HG03520 (cell line): Measurements from ENCODE around the gene DLX3.

Source experiments
- ATAC-seq: cut with Tn5 transposase; IDR thresholded peaks from one replicate; pipeline ENCODE4 v1.9.1; 2021; ENCODE audit warnings: mild to moderate bottlenecking, moderate library complexity; ENCODE audit not compliant: unreplicated experiment

The DLX3 gene

DNA sequence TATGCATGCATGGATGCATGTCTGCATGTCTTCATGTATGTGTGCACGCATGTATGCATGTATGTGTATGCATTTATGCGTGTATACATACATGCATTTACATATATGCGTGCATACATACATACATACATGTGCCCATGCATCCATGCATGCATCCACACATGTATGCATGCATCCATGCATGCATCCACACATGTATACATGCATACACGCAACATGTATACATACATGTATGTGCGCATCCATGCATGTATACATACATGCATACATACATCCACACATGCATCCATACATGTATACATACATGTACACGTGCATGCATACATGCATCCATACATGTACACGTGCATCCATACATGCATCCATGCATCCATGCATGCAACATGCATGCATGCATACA is 29.8 kb upstream of the DLX3 start:
- ATAC-seq = no peak

DNA sequence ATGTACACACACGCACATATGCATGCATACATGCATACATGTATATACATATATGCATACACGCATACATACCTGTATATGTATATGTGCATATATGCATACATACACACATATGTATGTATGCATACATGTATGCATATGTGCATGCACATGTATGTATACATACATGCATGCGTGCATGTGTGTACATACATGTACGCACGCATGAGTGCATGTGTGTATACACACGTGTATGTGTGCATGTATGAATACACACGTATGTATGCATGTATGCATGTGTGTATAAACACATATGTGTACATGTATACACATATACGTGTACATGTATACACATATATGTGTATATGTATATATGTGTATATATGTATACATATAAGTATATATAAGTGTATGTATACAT is 28.5 kb upstream of the DLX3 start:
- no peak for ATAC-seq

DNA sequence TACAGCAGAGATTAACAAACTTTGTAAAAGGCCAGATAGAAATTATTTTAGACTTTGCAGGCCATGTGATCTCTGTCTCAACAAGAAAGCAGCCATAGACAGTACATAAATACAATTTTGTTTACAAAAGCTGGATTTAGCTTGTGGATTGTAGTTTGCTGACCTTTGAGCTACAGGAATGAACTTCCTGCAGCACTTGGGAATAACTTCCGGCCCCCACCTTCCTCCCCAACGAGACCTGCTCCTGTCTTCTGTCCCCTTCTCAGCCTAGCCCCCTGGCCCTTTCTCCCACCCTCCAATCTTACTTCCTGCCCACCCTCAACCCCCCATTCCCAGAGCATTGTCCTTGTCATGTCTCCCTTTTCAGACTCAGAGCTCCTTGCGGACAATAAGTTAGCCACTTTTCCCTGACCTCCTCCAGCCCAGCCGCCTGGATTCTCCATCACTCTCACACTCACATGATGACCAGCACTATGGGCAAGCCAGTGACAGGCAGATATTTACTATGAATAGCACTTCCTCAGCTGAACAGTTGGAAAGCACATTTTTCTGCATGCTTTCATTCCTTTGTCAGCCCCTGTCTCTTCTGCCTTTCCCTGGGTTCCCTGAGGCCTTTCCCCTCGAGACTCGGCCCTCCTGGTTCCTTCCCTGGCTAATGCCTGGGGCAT is 27.6 kb upstream of the DLX3 start:
- no peak for ATAC-seq

DNA sequence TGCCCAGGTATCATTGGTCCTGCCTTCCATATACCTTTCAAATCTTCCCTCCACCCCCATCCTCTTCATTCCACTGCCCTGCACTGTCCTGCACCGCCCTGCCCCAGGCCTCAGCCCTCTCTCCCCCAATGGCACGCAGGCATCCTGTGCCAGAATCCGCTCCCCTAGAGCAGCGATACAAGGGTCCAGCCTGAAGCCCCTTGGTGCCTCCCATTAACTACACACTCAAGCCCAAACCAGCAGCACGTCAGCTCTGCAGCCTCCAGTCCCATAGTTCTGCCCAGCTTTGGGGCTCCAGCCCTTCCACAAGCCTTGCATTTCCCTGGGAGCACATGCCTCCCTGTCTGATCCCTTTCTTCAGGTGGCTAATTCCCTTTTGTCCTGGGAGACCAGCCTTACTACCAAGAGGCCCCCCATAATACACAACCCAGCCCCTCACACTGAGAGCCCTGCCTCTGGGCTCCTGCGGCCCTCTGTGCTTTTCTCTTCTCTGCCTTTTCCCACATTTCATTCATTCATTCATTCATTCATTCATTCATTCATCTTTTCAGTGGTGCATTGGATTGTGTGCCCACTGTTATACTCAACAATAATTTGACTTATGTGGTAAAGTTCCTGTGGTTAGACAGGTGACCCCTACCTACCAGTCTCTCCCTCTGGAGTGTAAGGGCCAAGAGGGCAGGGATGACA is 26.8 kb upstream of the DLX3 start:
- ATAC-seq = no peak

DNA sequence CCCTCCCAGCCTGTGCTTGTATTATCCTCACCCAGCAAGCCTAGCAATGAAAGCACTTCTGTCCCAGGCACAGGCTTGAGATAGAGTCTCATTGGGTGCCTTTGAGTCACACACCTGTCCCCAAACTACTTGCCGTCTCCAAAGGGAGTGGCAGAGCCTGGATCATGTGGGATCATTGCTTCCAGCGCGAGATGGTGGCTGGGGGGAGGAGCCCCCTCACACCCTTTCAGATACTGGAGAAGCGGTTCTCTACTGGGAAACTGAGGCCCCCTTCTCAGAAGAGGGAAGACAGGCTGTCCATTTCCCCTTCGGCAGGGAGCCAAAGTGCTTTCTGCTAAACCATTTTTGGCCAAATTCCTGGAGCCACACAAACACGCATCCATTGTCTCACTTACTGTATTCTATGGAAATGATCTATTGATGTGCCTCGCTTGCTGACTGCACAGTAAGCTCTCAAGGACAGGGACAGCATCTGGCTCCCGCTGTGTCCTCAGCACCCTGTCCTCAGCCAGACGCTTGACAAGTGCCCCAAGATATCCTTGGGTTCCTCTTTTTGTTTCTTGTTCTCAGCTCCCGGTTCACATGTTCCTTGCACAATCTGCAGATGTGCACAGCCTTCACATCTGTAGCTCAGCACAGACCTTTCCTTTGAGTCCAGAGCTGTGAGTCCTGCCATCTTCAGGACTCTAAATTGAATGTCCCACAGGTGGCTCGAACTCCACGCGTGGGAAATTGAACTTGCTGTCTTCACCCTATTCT is 26.0 kb upstream of the DLX3 start:
- ATAC-seq = no peak

DNA sequence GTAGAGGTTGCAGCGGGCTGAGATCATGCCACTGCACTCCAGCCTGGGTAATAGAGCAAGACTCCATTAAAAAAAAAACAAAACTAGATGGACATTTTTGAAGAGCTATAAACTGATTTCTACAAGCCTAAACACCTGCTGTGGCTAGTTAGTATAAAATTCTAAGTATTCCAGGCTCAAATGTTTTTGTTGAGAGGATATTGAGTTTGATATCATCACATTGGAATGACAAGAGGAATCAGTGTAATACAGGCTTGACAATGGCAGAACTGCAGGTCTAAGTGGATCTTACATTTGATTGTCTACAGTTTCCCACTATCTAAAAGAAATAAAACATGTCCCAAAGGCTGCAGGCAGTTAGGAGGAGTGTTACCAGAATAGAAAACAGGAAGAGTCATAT is 23.9 kb upstream of the DLX3 start:
- ATAC-seq = no peak

DNA sequence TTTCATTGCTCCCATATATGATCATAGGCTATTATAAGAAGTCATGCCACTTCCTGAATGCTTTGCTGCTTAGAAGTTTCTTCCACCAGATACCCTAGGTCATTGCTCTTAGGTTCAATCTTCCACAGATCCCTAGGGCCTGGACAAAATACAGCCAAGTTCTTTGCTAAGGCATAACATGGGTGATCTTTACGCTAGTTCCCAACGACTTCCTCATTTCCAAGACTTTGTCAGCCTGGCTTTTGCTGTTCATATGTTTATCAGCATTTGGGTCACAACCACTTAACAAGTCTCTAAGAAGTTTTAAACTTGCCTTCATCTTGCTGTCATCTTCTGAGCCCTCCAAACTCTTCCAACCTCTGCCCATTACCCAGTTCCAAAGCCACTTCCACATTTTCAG is 20.1 kb upstream of the DLX3 start:
- no peak for ATAC-seq

DNA sequence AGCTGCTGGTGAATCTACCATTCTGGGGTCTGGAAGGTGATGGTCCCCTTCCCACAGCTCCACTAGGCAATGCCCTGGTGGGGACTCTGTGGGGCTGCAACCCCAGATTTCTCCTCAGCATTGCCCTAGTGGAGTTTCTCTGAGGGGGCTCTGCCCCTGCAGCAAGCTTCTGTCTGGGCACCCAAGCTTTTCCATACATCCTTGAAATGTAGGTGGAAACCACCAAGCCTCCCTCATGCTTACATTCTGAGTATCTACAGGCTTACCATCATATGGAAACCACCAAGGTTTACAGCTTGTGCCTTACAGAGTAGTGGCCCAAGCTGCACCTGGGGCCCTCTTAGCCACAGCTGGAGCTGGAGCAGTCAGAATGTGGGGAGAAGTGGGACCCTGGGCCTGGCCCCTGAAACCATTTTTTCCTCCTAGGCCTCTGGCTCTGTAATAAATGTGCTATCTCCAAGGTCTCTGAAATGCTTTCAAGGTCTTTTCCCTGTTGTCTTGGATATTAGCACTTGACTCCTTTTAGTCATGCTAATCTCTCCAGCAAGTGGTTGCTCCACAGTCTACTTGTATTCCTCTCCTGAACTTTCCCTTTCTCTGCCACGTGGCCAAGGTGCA is 19.6 kb upstream of the DLX3 start:
- no peak for ATAC-seq

DNA sequence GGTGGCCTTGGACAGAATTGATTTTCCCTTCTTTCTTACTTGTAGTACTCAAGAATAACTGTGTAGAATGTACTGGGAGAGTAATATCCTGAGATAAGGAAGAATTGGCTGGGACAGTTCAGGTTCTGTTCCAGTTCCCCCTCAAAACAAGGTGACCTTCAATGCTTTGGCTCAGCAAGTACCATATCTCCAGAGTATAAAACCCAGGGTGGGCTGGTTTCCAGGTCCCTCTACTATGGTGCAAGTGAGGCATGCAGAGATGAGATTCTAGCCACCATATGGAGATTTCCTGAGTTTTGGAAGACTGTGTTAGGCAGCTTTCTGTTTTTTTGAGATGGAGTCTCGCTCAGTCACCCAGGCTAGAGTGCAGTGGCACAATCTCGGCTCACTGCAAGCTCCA is 18.1 kb upstream of the DLX3 start:
- ATAC-seq = no peak

DNA sequence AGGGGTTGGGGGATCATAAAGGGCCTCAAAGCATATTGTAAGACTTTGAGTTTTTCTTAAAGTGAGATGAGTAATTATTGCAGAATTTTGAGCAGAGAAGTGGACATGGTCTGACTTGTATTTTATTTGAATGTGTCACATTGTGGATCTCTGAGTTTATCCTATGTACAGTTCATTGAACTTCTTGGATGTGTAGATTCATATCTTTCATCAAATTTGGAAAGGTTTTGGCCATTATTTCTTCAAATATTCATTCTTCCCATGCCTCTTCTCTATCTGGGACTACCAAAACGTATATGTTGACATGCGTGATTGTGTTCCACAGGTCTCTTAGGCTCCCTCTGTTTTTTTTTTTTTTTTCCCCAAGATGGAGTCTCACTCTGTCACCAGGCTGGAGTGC is 14.3 kb upstream of the DLX3 start:
- ATAC-seq = no peak

DNA sequence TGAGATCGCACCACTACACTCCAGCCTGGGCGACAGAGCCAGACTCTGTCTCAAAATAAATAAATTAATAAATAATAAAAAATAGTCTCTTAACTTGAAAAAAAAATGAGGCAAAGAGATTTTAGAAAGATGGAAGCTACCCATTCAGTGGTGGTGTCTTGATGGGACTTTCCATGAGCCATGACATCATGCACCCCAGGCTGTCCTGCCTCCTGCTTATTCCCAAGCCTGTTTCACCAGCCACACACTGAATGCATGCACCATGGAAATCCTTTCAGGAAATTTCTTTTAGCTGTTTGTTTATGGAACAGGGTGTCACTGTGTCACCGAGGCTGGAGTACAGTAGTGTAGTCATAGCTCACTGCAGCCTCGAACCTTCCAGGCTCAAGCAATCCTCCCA is 8.9 kb upstream of the DLX3 start:
- no peak for ATAC-seq

DNA sequence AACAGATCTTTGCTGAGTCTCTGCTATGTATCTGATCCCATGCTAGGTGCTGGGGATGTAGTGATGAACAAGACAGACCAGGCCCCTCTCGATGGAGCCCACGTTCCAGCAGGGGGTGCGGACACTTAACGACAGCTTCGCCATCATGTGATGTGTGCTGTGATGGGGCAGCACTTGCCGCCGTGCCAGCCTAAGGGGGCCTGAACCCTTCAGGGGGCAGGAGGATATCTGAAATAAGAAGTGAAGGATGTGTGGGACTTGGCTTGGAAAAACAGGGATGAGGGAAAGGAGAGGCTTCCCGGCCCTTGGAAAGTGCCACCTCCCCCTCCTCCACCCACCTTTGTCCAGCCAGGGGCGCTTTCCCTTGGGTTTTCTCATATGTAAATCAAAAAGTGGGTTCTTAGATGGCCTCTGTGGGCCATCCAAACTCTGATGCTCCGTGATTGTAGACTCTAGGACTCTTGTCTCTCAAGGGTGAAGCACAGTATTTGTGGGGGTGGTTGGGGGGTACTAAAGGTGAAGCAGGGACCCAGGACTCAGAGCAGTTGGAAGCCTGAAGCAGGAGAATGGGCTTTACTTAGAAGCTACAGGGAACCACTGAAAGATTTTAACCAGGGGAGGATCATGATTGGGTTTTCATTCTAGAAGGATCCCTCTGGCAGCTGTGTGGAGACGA is 4.0 kb upstream of the DLX3 start:
- no peak for ATAC-seq

DNA sequence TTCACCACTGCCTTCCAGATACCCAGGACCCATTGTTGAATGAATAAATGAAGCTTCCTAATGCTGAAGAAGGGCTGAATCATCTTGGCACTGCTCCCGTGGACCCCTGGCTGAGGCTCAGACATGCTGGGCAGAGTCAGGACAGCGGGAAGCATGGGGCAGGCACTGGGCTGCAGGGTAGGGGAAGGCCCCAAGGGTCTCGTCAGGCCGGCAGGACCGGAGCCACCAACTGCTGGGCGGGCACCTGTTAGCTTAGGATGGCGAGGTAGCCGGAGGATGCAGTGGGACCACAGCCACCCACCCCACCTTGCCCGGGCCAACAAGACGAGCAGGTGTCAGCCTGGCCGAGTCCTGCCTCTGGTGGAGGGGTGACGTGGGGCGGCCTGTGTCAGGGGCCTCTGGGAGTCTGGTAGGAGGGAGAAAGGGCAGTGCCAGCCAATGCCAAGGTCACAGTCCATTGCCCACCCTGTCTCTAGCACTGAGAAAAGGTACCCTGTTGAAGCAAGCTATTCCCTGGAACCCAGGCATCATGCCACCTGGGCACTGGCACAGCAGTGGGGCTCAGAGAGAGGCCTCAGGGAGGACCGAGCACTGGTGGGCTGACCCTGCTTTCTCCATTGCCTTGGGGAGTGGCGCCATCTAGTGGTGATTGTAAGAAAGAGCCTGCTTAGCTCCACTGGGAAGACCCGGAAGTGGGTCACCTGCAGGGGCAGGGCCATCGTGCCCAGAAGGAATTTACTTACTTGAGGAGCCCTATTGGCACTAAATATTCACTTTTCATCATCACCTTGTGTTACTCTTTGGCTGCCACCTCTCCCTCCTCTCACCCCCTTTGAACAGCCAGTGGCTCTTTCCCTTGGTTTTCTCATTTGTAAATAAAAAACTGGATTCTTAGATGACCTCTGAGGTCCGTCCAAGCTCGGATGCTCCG is 3.0 kb upstream of the DLX3 start:
- ATAC-seq = peak; percentile 55

DNA sequence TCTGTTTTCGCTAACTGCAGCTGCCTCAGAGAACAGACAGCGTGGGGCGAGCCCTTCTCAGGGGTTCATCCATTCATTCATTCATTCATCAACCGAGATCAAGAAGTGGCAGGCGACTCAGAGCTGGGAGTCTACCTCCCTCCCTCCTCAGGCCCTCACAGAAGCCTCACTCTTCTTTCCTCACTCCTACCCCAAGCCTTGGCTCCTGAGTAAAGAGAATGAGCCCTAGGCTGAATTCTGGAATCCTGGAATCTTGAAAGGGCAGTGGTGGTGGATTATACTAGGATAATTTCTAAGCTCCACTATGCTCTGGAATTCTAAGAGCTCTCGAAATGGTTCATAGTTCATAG is 2.3 kb upstream of the DLX3 start:
- no peak for ATAC-seq

DNA sequence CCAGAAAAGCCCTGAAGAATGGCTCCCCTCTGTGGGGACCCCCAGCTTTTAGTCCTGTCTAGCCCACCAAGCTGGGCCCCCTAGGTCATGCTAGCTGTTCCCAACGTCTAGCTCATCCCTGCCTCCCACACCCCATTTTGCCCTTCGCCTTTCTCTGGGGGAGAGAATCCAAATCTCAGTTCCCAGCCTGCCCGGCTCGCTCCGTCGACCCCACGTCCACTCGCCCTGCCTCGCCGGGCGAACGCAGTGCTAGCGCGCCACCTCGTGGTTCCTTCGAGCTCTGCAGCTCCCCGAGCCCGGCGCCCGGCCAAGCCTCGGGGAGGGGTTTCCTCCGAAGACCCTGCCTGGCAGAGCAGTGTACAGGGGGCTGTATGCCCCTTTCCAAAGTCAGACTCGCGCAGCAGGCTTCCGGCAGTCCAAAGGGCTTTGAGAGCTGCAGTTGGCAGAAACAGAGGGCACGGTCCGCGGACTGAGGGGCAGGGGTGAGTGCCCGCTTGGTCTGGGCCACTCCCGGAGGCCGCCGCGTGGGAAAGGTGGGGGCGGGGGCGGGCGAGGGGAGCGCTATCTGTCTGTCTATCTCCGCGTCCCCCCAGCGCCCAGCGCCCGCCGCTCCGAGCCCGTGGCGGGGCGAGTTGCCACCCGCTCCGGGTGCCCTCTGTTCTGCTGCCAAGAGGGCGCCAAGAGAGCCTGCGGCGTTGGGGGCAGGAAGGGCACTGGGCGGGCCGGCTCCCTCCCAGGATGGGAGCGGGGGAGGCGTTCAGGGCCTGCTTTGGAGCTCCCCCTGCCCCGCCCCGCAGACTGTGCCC is 1.7 kb upstream of the DLX3 start:
- no peak for ATAC-seq

DNA sequence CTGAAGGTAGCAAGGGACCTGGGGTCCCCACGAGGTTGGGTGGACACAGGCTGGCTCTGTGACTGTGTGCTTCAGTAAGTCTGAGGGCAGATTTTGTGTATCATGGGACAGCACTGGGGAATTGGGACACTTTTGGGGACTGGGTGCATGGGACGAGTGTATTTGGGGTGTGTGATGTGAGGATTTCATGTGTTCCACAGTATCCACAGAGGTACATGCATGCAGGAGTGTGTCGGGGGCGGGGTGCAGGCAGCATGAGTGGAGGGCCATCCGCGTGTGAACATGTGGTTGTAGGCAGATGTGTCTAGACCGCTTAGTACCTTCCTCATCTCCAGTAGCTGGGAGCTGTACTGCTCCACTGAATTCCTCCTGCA is 1.1 kb upstream of the DLX3 start:
- no peak for ATAC-seq

DNA sequence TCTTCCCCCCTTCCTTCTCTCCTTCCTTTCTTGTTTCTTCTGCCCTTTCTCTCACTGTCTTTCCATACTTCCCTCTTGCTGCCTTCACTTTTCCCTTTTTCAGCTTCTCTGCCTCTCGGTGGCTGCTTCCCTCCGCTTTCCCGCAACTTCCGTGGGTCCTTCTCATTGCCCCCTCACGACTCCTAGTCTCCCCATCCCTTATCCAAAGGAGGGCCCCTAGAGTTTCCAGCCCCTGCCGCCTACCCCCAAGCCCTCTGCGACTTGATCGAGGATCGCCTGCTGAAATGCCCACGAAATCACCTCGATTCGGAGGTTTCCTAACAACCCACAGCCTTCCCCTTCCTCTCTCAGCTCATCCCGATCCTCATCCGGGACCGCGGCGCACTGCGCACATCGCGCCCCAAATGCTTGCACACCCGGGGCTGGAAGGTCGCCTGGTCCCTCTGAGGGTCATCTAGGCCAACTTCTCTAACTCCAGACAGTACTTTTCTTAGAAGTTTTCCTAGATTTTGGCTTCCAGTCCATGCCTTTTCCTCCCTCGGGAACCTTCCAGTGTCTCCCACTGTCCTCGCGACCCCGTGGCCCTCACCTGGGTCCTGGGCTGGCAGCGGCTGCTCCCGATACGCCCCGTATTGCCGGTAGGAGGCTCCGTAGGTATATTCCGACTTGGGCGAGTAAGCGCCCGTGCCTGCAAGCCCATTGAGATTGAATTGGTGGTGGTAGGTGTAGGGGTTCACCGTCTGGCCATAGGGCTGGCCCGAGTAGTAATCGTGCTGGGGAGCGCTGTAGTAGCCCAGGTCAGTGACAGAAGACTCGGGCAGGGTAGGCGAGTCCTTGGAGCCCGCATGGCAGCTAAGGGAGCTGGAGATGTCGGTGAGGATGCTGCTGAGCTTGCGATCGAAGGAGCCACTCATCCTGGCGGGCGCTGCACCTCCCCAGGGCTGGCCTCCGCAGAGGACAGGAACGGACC is 654 bp downstream of the DLX3 start:
- ATAC-seq = no peak

DNA sequence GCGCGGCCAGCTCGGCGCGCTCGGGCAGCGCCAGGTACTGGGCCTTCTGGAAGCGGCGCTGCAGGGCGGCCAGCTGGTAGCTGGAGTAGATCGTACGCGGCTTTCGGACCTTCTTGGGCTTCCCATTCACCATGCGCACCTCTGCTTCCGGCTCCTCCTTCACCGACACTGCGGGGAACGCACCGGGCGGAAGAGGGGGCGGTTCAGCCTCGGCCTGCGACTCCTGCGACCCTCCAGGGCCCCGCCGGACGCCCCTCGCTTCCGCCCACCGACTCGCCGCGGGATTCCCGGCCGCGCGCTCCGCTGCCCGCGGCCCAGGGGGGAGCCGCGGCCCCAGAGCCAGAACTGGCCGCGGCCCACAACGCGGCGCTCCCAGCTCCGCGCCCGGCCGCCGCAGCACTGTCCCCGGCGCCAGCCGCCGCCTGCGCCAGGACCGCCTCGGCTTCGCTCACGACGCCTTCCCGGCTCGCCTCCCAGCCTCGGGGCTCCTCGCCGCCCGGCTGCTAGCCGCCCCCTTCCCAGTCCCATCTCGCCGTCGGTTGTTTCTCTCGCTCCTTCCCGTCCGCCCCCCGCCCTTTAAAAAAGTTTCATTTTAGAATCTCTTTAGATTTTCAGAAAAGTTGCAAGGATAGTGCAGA is 1.5 kb downstream of the DLX3 start:
- ATAC-seq = no peak
